A549 (cell line): ENCODE data around the gene SYNGR2.

Experiments
- CBX2 ChIP-seq: fragments of 200-600 bp; sonication (generic); IDR thresholded peaks from 2 replicates; pipeline ENCODE4 v1.6.1; 2016; ENCODE audit warnings: low read depth, mild to moderate bottlenecking, borderline replicate concordance
- ESRRA ChIP-seq: fragments of 150-350 bp; IDR thresholded peaks from 2 replicates; pipeline ENCODE4 v1.6.1; 2014; ENCODE audit warnings: mild to moderate bottlenecking, low read length, borderline replicate concordance
- JUN ChIP-seq, 2 experiments: fragments of >200 bp; sonication (Bioruptor Twin); formaldehyde crosslinking; IDR thresholded peaks; 2 replicates in 1 of 2; 3 replicates in 1 of 2; pipeline ENCODE4 v1.6.1; 2016 to 2017
- MAFK ChIP-seq: fragments of 450-650 bp; IDR thresholded peaks from 2 replicates; pipeline ENCODE4 v1.6.1; 2014; ENCODE audit not compliant: partially characterized antibody
- POLR2A ChIP-seq: IDR thresholded peaks from 2 replicates; pipeline ENCODE4 v1.6.1; 2012; ENCODE audit warnings: mild to moderate bottlenecking, low read length
- RAD21 ChIP-seq, 2 experiments: fragments of >200 bp in 1 of 2; sonication (Bioruptor Twin) in 1 of 2; formaldehyde crosslinking in 1 of 2; IDR thresholded peaks in 1 of 2; conservative IDR thresholded peaks in 1 of 2; 2 replicates in 1 of 2; 3 replicates in 1 of 2; pipeline ENCODE4 v1.6.1; 2012 to 2018; ENCODE audit warnings: inconsistent platforms in 1 of 2
- RARB ChIP-seq: fragments of 250-450 bp; sonication (Bioruptor Pico); IDR thresholded peaks from 2 replicates; pipeline ENCODE4 v1.8.0; 2021; ENCODE audit warnings: mild to moderate bottlenecking, moderate library complexity
- RCOR1 ChIP-seq: fragments of 150-350 bp; IDR thresholded peaks from 2 replicates; pipeline ENCODE4 v1.6.1; 2014; ENCODE audit warnings: antibody characterized with exemption, low read length, low read depth
- RFX5 ChIP-seq: fragments of 450-650 bp; IDR thresholded peaks from 2 replicates; pipeline ENCODE4 v1.7.1; 2014; ENCODE audit warnings: antibody characterized with exemption, mild to moderate bottlenecking, moderate library complexity
- SMC3 ChIP-seq: fragments of >200 bp; sonication (Bioruptor Twin); formaldehyde crosslinking; IDR thresholded peaks from 3 replicates; pipeline ENCODE4 v1.6.1; 2018; ENCODE audit warnings: inconsistent platforms
- SREBF2 ChIP-seq: fragments of 450-650 bp; IDR thresholded peaks from 2 replicates; pipeline ENCODE4 v1.6.1; 2014; ENCODE audit warnings: mild to moderate bottlenecking, moderate library complexity
- TF ChIP-seq, protein P1 (sequence below): fragments of >200 bp; sonication (Bioruptor Twin); formaldehyde crosslinking; IDR thresholded peaks from 3 replicates; pipeline ENCODE4 v1.5.1; 2016
- TF ChIP-seq, protein P2 (sequence below): fragments of 450-650 bp; IDR thresholded peaks from 2 replicates; pipeline ENCODE4 v1.6.1; 2014; ENCODE audit warnings: antibody characterized with exemption
- TF ChIP-seq, protein P3 (sequence below): fragments of 200-600 bp; sonication (generic); IDR thresholded peaks from 2 replicates; pipeline ENCODE4 v1.6.1; 2016; ENCODE audit warnings: antibody characterized with exemption, mild to moderate bottlenecking, moderate library complexity

DNA sequence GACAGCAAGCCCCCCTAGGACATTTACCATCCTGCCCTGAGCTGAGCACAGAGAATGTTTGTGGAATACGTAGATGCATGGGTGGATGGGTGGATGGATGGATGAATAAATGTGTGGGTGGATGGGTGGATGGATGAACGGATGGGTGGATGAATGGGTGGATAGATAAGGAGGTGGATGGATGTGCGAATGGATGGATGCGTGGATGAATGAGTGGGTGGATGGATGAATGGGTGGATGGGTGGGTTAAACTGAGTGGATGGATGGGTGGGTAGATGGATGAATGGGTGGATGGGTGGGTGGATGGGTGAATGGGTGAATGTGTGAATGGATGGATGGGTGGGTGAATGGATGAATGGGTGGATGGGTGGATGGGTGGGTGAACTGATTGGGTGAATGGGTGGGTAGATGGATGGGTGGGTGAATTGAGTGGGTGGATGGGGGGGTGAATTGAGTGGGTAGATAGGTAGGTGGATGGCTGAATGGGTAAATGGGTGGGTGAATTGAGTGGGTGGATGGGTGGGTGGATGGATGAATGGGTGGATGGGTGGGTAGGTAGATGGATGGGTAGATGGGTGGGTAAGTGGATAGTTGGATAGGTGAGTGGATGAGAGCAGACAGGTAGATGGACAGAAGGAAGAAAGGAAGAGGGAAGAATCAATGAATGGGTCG, 45.0 kb upstream of the SYNGR2 start:
- TF ChIP-seq POLR2A (no peak), RFX5 (no peak), RAD21 (conservative IDR thresholded peaks at IDR 0.05 in 1 of 2, IDR thresholded peaks at IDR 0.05 in 1 of 2) (no peak), SMC3 (no peak), CBX2 (no peak), RCOR1 (no peak), ESRRA (no peak), SREBF2 (no peak), RARB (no peak), MAFK (no peak), JUN (IDR thresholded peaks at IDR 0.05) (no peak)
- TF ChIP-seq, protein P1, sequence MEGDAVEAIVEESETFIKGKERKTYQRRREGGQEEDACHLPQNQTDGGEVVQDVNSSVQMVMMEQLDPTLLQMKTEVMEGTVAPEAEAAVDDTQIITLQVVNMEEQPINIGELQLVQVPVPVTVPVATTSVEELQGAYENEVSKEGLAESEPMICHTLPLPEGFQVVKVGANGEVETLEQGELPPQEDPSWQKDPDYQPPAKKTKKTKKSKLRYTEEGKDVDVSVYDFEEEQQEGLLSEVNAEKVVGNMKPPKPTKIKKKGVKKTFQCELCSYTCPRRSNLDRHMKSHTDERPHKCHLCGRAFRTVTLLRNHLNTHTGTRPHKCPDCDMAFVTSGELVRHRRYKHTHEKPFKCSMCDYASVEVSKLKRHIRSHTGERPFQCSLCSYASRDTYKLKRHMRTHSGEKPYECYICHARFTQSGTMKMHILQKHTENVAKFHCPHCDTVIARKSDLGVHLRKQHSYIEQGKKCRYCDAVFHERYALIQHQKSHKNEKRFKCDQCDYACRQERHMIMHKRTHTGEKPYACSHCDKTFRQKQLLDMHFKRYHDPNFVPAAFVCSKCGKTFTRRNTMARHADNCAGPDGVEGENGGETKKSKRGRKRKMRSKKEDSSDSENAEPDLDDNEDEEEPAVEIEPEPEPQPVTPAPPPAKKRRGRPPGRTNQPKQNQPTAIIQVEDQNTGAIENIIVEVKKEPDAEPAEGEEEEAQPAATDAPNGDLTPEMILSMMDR: no peak
- TF ChIP-seq, protein P2, sequence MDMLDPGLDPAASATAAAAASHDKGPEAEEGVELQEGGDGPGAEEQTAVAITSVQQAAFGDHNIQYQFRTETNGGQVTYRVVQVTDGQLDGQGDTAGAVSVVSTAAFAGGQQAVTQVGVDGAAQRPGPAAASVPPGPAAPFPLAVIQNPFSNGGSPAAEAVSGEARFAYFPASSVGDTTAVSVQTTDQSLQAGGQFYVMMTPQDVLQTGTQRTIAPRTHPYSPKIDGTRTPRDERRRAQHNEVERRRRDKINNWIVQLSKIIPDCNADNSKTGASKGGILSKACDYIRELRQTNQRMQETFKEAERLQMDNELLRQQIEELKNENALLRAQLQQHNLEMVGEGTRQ: no peak
- TF ChIP-seq, protein P3, sequence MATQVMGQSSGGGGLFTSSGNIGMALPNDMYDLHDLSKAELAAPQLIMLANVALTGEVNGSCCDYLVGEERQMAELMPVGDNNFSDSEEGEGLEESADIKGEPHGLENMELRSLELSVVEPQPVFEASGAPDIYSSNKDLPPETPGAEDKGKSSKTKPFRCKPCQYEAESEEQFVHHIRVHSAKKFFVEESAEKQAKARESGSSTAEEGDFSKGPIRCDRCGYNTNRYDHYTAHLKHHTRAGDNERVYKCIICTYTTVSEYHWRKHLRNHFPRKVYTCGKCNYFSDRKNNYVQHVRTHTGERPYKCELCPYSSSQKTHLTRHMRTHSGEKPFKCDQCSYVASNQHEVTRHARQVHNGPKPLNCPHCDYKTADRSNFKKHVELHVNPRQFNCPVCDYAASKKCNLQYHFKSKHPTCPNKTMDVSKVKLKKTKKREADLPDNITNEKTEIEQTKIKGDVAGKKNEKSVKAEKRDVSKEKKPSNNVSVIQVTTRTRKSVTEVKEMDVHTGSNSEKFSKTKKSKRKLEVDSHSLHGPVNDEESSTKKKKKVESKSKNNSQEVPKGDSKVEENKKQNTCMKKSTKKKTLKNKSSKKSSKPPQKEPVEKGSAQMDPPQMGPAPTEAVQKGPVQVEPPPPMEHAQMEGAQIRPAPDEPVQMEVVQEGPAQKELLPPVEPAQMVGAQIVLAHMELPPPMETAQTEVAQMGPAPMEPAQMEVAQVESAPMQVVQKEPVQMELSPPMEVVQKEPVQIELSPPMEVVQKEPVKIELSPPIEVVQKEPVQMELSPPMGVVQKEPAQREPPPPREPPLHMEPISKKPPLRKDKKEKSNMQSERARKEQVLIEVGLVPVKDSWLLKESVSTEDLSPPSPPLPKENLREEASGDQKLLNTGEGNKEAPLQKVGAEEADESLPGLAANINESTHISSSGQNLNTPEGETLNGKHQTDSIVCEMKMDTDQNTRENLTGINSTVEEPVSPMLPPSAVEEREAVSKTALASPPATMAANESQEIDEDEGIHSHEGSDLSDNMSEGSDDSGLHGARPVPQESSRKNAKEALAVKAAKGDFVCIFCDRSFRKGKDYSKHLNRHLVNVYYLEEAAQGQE: no peak
